Gastroesophageal sphincter (tissue), 3 donors: Measurements from ENCODE around the gene TWF2.

Experiments
- EP300 ChIP-seq: sonication (generic); formaldehyde crosslinking; IDR thresholded peaks from one replicate; pipeline ENCODE4 v1.6.1; 2017; ENCODE audit warnings: antibody characterized with exemption, mild to moderate bottlenecking
- TF ChIP-seq, protein P1 (sequence below), 4 experiments: fragments of 200-600 bp in 2 of 4; fragments of 450-650 bp in 2 of 4; sonication (generic) in 1 of 4; IDR thresholded peaks; one replicate each; pipeline ENCODE4 v1.5.1; 2017 to 2019; ENCODE audit warnings: antibody characterized with exemption in 4 of 4, mild to moderate bottlenecking in 2 of 4, moderate library complexity in 2 of 4

DNA sequence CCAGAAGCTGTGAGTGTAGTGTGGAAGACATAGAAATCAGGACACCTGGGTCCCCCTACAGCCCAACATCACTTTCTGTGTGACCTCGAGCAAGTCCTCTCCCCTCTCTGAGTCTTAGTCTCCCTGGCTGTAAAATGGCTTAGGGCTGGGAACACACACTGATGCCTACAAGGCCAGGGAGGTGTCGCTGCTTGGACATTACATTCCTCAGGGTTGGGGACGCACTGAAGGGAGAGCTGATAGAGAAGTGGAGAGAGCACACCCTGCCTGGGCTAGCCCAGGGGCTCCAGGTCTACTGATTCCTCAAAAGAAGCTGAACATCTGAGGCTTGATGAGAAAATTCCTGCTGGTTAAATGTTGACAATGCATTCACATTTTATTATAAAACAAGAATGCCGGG lies 47.3 kb downstream of the TWF2 start:
- TF ChIP-seq, protein P1, sequence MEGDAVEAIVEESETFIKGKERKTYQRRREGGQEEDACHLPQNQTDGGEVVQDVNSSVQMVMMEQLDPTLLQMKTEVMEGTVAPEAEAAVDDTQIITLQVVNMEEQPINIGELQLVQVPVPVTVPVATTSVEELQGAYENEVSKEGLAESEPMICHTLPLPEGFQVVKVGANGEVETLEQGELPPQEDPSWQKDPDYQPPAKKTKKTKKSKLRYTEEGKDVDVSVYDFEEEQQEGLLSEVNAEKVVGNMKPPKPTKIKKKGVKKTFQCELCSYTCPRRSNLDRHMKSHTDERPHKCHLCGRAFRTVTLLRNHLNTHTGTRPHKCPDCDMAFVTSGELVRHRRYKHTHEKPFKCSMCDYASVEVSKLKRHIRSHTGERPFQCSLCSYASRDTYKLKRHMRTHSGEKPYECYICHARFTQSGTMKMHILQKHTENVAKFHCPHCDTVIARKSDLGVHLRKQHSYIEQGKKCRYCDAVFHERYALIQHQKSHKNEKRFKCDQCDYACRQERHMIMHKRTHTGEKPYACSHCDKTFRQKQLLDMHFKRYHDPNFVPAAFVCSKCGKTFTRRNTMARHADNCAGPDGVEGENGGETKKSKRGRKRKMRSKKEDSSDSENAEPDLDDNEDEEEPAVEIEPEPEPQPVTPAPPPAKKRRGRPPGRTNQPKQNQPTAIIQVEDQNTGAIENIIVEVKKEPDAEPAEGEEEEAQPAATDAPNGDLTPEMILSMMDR (IDR thresholded peaks at IDR 0.05): no peak
- no peak for TF ChIP-seq EP300
